Subcutaneous adipose tissue (tissue), 4 donors: ENCODE results near the gene DACT3. TPM values are rescaled to one million over a fixed set of nuclear protein-coding genes. Genes with fewer than 3 reads are reported as not detected.

Experiments
- total RNA-seq, 4 donors: library from RNA; depleted of rRNA; stranded (reverse); fragments of >200 nt; gene quantifications; one replicate each; pipeline ENCODE4 v1.1.0, GENCODE V29; 2016
- TF ChIP-seq, protein P1 (sequence below): fragments of 450-650 bp; IDR thresholded peaks from one replicate; pipeline ENCODE4 v1.5.1; 2016; ENCODE audit warnings: low read depth, mild to moderate bottlenecking, control low read depth, antibody characterized with exemption, moderate library complexity

Gene DACT3
- total RNA-seq, 4 donors from 2014 or later = 0.22 to 0.68 (median 0.57) TPM; not detected in 1

GRCh38 chr19:46687438-46688145, 26.6 kb upstream of the DACT3 start:
- TF ChIP-seq, protein P1, sequence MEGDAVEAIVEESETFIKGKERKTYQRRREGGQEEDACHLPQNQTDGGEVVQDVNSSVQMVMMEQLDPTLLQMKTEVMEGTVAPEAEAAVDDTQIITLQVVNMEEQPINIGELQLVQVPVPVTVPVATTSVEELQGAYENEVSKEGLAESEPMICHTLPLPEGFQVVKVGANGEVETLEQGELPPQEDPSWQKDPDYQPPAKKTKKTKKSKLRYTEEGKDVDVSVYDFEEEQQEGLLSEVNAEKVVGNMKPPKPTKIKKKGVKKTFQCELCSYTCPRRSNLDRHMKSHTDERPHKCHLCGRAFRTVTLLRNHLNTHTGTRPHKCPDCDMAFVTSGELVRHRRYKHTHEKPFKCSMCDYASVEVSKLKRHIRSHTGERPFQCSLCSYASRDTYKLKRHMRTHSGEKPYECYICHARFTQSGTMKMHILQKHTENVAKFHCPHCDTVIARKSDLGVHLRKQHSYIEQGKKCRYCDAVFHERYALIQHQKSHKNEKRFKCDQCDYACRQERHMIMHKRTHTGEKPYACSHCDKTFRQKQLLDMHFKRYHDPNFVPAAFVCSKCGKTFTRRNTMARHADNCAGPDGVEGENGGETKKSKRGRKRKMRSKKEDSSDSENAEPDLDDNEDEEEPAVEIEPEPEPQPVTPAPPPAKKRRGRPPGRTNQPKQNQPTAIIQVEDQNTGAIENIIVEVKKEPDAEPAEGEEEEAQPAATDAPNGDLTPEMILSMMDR = no peak

DNA sequence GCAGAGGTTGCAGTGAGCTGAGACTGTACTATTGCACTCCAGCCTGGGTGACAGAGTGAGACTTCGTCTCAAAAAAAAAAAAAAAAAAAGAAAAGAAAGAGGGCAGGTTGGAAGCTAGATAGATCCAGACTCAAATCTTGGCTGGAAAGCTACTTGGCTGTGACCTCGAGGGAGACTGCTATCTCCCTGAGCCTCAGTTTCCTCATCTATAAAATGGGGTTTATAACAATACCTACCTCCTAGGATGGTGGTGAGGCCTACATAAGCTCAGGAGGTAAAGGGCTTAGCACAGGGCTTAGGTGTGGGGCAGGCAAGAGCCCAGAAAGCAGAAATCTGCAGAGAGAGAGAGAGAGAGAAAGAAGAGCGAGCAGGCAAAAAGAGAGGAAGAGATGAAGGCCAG, 24.2 kb upstream of the DACT3 start:
- TF ChIP-seq, protein P1 = no peak

DNA sequence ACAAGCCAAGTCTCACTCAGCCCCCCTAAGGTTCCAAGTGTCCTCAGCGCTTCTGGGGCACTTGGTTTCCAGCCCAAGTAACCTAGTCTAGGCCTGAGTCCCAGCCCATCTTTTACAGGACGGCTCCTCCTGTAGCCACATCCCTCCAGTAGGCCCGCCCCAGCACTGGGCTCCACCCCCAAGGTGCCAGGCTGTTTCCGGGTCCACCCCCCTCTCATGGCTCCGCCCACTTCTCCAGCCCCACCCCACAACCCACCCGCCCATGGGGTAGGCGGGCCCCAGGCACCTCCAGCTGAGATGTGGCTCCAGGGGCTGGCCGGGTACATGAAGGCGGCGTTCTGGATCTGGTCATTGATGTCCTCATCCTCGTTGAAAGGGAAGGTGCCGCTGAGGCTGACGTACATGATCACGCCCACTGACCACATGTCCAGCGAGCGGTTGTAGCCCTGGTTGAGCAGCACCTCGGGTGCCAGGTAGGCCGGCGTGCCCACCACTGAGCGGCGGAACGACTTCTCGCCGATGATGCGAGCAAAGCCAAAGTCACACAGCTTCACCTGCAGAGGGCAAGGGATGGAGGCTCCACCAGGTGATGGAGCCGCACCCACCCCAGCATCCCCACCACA, 17.2 kb upstream of the DACT3 start:
- TF ChIP-seq, protein P1 = no peak

- TF ChIP-seq, protein P1 = no peak
Observed at GRCh38 chr19:46674416-46675178, 13.6 kb upstream of the DACT3 start.

DNA sequence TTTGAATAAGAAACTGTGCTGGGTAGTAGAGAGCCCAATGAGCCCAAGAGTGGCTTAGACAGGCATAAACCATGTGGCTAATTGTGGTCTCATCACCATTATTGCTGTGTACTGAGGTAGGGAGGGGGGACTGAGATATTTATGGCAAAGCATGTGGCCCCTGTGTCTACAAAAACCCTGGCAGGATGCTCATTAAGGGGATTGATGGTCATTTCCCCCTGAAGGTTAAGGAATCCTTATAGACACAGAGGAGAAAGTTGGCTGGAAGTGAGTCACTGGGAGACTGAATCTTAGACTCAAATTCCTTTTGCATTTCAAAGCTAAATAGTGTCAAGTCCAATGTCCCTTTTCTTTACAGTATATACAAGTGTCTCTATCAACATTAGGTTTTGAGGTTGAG, 9.8 kb upstream of the DACT3 start:
- TF ChIP-seq, protein P1 = no peak

DNA sequence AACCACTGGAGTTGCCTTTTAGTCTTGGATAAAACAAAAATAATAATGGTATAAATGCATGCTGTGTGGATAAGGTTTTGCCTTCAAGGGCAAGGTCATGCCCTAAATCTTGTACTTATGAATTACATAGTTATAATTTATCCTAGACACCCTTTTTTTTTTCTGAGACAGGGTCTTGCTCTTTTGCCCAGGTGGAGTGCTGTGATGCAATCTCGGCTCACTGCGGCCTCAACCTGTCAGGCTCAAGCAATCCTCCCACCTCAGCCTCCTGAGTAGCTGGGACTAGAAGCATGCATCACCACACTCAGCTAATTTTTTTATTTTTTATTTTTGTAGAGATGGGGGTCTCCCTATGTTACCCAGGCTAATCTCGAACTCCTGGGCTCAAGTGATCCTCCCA, 7.7 kb upstream of the DACT3 start:
- TF ChIP-seq, protein P1 = no peak

DNA sequence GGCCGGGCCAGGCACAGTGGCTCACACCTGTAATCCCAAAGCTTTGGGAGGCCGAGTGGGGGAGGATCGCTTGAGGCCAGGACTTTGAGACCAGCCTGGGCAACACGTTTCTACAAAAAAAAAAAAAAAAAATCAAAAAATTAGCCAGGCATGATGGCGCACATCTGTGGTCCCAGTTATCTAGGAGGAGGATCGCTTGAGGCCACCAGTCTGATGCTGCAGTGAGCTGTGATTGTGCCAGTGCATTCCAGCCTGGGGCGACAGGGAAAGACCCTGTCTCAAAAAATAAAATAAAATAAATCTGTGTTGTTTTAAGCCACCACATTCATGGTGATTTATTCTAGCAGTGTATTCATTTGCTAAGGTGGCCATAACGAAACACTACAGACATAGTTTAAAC, 4.1 kb upstream of the DACT3 start:
- TF ChIP-seq, protein P1 = no peak
